ENCODE measurements around the gene ZG16B.

DNA sequence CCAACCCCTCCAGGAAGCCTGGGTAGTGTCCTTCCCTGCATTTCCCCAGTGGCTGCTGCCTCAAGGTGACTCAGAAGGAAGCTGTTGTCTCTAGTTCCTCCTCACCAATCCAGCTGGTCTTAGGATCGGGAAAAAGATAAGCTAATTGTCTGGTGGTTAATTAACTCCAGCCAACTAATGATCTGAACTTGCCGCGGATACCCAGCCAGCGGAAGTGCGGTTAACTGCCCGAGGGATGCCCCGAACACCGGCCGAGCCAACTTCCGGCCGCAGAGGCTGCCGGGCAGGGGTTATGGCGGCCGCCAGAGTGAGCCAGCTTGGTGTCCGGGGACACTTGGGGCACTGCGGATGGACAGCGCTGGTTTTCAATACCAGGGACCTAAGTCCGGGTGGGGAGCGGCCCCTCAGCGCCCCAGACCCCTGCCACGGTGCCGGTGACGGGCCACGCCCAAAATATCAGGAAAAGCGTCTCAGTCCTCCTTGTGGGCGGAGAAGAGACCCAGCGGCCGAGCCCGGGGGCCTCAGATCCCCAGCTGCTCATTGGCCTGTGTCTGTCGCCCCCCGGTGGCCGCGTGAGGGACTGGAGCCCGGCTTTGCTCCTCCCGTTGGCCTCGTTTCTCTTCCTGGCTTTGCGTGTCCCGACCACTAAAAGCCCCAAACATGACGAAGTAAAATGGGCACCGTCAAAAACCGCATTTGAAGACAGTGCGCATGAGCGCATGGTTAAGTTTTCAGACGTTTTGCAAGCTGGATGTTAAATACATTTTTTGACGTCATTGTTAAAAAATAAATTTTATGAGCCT is 38.1 kb downstream of the ZG16B start:
- TF ChIP-seq, protein P1, sequence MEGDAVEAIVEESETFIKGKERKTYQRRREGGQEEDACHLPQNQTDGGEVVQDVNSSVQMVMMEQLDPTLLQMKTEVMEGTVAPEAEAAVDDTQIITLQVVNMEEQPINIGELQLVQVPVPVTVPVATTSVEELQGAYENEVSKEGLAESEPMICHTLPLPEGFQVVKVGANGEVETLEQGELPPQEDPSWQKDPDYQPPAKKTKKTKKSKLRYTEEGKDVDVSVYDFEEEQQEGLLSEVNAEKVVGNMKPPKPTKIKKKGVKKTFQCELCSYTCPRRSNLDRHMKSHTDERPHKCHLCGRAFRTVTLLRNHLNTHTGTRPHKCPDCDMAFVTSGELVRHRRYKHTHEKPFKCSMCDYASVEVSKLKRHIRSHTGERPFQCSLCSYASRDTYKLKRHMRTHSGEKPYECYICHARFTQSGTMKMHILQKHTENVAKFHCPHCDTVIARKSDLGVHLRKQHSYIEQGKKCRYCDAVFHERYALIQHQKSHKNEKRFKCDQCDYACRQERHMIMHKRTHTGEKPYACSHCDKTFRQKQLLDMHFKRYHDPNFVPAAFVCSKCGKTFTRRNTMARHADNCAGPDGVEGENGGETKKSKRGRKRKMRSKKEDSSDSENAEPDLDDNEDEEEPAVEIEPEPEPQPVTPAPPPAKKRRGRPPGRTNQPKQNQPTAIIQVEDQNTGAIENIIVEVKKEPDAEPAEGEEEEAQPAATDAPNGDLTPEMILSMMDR (IDR thresholded peaks at IDR 0.05), result peak; percentile 95 to 96 (median 95)
- TF ChIP-seq POLR2A (IDR thresholded peaks at IDR 0.05) (peak; percentile 49), EP300 (IDR thresholded peaks at IDR 0.05) (no peak)

All from ovary (tissue), 3 donors.